Panc1 (cell line): Measurements from ENCODE around the gene ZNF555. TPM values are rescaled to one million over a fixed set of nuclear protein-coding genes. Genes with fewer than 3 reads are reported as not detected.

Source experiments
- ATAC-seq: fragments of 200-7000 bp; cut with Tn5 transposase; 2 replicates; pipeline ENCODE4 v1.9.1; 2020; ENCODE audit warnings: mild to moderate bottlenecking, moderate library complexity
- BruUV-seq: library from RNA; stranded (reverse); fragments of 400-500 nt; replicated peaks from 2 replicates; lab custom pipeline; 2021; lab: Mats Ljungman, UMichigan
- CTCF ChIA-PET: fragments of 300-600 bp; sonication (Branson Sonifier 250); formaldehyde crosslinking; loops from one replicate; lab custom pipeline; 2022; ENCODE audit warnings: antibody characterized with exemption; lab: Charles Lee
- POLR2A ChIA-PET: fragments of 300-600 bp; sonication (Branson Sonifier 250); formaldehyde crosslinking; loops from one replicate; lab custom pipeline; 2022; ENCODE audit warnings: antibody characterized with exemption; lab: Charles Lee
- DNase-seq: peaks from one replicate; pipeline ENCODE4 v3.0.0-alpha.2; 2010; ENCODE audit warnings: low read depth, low spot score
- H3K27ac ChIP-seq: 2 replicates; pipeline ENCODE4 v1.5.1; 2011; ENCODE audit warnings: mild to moderate bottlenecking, low read length, inconsistent platforms
- H3K27me3 ChIP-seq: fragments of 200-500 bp; sonication (Bioruptor generic); 2 replicates; pipeline ENCODE4 v1.6.0; 2014; ENCODE audit warnings: low read length, inconsistent platforms; ENCODE audit not compliant: control insufficient read depth, insufficient read depth
- H3K36me3 ChIP-seq: fragments of 200-500 bp; sonication (Bioruptor generic); 2 replicates; pipeline ENCODE4 v1.5.1; 2014; ENCODE audit warnings: inconsistent platforms, mild to moderate bottlenecking, low read length, moderate library complexity; ENCODE audit not compliant: control insufficient read depth, insufficient read depth
- H3K4me1 ChIP-seq: 2 replicates; pipeline ENCODE4 v1.5.1; 2011; ENCODE audit warnings: inconsistent platforms, mild to moderate bottlenecking, low read length, moderate library complexity; ENCODE audit not compliant: control insufficient read depth, insufficient read depth
- H3K4me3 ChIP-seq, 2 experiments: 2 replicates each; pipeline ENCODE4 v1.5.1; 2011 to 2012; ENCODE audit warnings: low read depth in 2 of 2, low read length in 2 of 2, mild to moderate bottlenecking in 2 of 2, inconsistent platforms in 1 of 2, moderate library complexity in 1 of 2
- H3K9me3 ChIP-seq: fragments of 200-500 bp; sonication (Bioruptor generic); 2 replicates; pipeline ENCODE4 v1.5.1; 2014; ENCODE audit warnings: low read depth, mild to moderate bottlenecking, inconsistent platforms, low read length, moderate library complexity; ENCODE audit not compliant: control insufficient read depth, insufficient read depth
- POLR2AphosphoS5 ChIP-seq: IDR thresholded peaks from 2 replicates; pipeline ENCODE4 v1.6.1; 2012; ENCODE audit warnings: mild to moderate bottlenecking, low read depth, low read length, moderate library complexity
- SIN3A ChIP-seq: IDR thresholded peaks from 2 replicates; pipeline ENCODE4 v1.6.1; 2012; ENCODE audit warnings: low read depth, mild to moderate bottlenecking, low read length, moderate library complexity, borderline replicate concordance; ENCODE audit not compliant: insufficient read depth
- TCF7L2 ChIP-seq: IDR thresholded peaks from 2 replicates; pipeline ENCODE4 v1.6.1; 2011; ENCODE audit warnings: mild to moderate bottlenecking, low read depth, low read length, inconsistent platforms
- in situ Hi-C: cut with HindIII; loops from 2 replicates; pipeline ENCODE4 v1.10.0; 2016; ENCODE audit warnings: low sequenced_read_pairs, low pct_unique_long_range_greater_than_20kb
- intact Hi-C: fragments of 100-400 bp; cut with micrococcal nuclease; formaldehyde crosslinking; loops from one replicate; pipeline ENCODE4 v1.10.0; 2022; ENCODE audit not compliant: unreplicated experiment
- total RNA-seq: library from RNA; stranded (reverse); gene quantifications from one replicate; pipeline ENCODE4 v1.2.1, GENCODE V29; 2021; ENCODE audit not compliant: unreplicated experiment
- TF ChIP-seq, protein P1 (sequence below), 2 experiments: IDR thresholded peaks; 2 replicates each; pipeline ENCODE4 v1.6.1; 2011 to 2012; ENCODE audit warnings: low read depth in 2 of 2, control low read depth in 1 of 2, low read length in 1 of 2, mild to moderate bottlenecking in 1 of 2, moderate library complexity in 1 of 2; ENCODE audit not compliant: insufficient read depth in 1 of 2
- TF ChIP-seq, protein P2 (sequence below): fragments of 450-650 bp; IDR thresholded peaks from 2 replicates; pipeline ENCODE4 v1.5.1; 2017; ENCODE audit warnings: mild to moderate bottlenecking

The ZNF555 gene
- total RNA-seq, 1 experiment from 2014 or later = 7.3 TPM

DNA sequence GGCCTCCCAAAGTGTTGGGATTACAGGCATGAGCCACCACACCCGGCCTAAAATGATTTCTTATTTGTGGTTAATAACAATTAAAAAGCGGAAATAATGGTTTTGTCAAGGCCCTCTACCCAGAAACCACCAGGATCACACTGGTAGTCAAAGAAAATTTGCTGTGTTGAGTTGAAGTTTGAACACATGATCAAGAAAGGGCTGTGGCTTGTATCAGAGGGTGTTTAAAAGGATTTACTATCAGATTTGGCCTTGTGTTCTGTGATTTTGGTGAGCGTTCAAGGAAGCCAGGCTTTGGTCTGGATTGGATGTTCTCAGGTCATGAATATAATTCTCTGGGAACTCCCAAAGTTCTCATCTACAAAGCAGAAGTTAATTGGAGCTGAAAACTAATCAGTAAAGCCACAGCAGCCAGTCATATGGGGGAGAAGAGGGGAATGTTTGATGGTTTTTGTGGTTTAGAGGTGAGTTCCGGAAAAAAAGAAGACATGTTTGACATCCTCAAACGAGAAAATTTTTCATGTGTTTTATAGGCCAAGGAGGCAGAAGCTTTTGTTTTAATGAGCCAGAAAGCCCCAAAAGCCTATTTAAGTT is 15.3 kb downstream of the ZNF555 start:
- H3K9me3 ChIP-seq = peaks cover 48% of the 10 kb centered on the region
- peaks cover 2% of the 10 kb centered on the region for H3K36me3 ChIP-seq
- intact Hi-C loops = no loop called here
- no TSS peak for BruUV-seq
- DNase-seq (no peak), ATAC-seq (no peak)
- ChIA-PET CTCF (no interaction called here), POLR2A (no interaction called here)
- no peak overlapping the region for H3K4me3 ChIP-seq
- TF ChIP-seq, protein P1, sequence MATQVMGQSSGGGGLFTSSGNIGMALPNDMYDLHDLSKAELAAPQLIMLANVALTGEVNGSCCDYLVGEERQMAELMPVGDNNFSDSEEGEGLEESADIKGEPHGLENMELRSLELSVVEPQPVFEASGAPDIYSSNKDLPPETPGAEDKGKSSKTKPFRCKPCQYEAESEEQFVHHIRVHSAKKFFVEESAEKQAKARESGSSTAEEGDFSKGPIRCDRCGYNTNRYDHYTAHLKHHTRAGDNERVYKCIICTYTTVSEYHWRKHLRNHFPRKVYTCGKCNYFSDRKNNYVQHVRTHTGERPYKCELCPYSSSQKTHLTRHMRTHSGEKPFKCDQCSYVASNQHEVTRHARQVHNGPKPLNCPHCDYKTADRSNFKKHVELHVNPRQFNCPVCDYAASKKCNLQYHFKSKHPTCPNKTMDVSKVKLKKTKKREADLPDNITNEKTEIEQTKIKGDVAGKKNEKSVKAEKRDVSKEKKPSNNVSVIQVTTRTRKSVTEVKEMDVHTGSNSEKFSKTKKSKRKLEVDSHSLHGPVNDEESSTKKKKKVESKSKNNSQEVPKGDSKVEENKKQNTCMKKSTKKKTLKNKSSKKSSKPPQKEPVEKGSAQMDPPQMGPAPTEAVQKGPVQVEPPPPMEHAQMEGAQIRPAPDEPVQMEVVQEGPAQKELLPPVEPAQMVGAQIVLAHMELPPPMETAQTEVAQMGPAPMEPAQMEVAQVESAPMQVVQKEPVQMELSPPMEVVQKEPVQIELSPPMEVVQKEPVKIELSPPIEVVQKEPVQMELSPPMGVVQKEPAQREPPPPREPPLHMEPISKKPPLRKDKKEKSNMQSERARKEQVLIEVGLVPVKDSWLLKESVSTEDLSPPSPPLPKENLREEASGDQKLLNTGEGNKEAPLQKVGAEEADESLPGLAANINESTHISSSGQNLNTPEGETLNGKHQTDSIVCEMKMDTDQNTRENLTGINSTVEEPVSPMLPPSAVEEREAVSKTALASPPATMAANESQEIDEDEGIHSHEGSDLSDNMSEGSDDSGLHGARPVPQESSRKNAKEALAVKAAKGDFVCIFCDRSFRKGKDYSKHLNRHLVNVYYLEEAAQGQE (IDR thresholded peaks at IDR 0.05; ENCODE audit: insufficient read depth in 1 of 2, low read depth in 2 of 2, low read length in 1 of 2) = no peak
- TF ChIP-seq SIN3A = no peak
- TF ChIP-seq POLR2AphosphoS5 = no peak
- TF ChIP-seq, protein P2, sequence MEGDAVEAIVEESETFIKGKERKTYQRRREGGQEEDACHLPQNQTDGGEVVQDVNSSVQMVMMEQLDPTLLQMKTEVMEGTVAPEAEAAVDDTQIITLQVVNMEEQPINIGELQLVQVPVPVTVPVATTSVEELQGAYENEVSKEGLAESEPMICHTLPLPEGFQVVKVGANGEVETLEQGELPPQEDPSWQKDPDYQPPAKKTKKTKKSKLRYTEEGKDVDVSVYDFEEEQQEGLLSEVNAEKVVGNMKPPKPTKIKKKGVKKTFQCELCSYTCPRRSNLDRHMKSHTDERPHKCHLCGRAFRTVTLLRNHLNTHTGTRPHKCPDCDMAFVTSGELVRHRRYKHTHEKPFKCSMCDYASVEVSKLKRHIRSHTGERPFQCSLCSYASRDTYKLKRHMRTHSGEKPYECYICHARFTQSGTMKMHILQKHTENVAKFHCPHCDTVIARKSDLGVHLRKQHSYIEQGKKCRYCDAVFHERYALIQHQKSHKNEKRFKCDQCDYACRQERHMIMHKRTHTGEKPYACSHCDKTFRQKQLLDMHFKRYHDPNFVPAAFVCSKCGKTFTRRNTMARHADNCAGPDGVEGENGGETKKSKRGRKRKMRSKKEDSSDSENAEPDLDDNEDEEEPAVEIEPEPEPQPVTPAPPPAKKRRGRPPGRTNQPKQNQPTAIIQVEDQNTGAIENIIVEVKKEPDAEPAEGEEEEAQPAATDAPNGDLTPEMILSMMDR = no peak
- TF ChIP-seq TCF7L2 = no peak
- in situ Hi-C loops = no loop called here
- H3K27me3 ChIP-seq = no peaks in the 10 kb centered on the region
- no peaks in the 10 kb centered on the region for H3K4me1 ChIP-seq
- H3K27ac ChIP-seq = no peak overlapping the region

DNA sequence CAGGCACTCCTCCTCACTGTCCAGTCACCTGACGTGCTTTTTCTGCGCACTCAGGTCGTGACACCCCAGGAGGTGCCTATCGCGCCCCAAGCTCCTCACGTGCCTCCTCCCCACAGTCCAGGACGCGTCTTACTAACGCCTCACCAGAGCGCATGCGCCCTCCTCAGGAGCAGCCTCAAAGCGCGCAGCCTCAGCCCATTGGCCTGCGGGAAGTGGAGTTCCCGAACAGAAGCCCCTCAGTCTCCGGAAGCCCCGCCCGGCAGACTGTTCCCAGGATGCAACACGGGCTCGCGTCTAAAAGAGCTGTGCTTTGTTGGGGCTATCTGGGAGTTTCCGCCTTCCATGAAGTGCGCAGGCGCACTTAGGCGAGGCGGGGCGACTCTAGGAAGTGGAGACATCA is 17.6 kb downstream of the ZNF555 start:
- DNase-seq (no peak), ATAC-seq (no peak)
- Histone ChIP-seq H3K27me3 (no peaks in the 10 kb centered on the region), H3K27ac (no peak overlapping the region), H3K4me1 (no peaks in the 10 kb centered on the region), H3K4me3 (no peak overlapping the region), H3K36me3 (no peaks in the 10 kb centered on the region), H3K9me3 (peaks cover 31% of the 10 kb centered on the region)
- CTCF ChIA-PET = no interaction called here
- no TSS peak for BruUV-seq
- no peak for TF ChIP-seq SIN3A
- TF ChIP-seq, protein P1 (IDR thresholded peaks at IDR 0.05; ENCODE audit: insufficient read depth in 1 of 2, low read depth in 2 of 2, low read length in 1 of 2) = no peak
- TF ChIP-seq, protein P2 = no peak
- no peak for TF ChIP-seq TCF7L2
- TF ChIP-seq POLR2AphosphoS5 = no peak
- in situ Hi-C loops = no loop called here
- POLR2A ChIA-PET = no interaction called here
- intact Hi-C loops = no loop called here
